Epithelial cell of esophagus (primary cell): ENCODE results near the gene EBF4.

Experiments
- DNase-seq: peaks from one replicate; pipeline ENCODE4 v3.0.0; 2010; ENCODE audit warnings: low read depth
- H3K4me3 ChIP-seq: 2 replicates; pipeline ENCODE4 v1.5.1; 2011; ENCODE audit warnings: mild to moderate bottlenecking, low read length, control low read depth
- TF ChIP-seq, protein P1 (sequence below): IDR thresholded peaks from 2 replicates; pipeline ENCODE4 v1.5.1; 2011; ENCODE audit warnings: low read depth, mild to moderate bottlenecking, low read length, control low read depth, inconsistent platforms; ENCODE audit not compliant: insufficient read depth; ENCODE audit errors: missing control alignments

EBF4 gene

DNA sequence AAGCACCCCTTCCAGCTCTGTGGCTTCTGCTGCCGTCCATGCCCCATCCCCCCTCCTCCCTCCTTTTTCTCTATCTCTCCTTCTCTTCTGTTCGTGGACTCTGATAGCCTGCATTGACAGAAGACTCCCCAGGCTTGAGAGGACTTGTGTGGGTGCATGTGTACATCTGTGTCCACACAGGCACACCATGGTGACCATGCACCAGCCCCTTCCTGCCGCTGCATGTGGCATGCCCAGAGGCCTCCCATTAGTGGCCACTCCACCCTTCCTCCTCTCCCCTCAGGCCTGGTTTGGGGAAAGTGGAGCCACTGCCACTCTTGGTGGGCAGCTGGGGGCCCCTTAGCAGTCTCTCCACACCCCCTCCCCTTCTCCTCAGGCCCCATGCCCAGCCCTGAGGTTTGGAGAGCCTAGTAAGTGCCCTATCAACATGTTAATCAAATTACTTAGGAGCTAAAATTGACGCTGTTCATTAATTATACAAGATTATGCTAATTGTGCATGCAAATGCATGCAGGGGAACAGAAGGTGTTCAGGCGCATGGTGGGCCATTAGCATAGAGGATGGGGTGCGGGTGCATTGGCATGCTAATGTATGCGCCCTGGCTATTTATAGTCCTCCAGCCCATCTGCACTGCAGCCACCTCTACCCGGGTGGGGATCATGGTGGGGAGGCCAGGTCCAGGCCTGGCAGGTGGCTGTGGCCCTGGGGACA lies 45.9 kb downstream of the EBF4 start:
- TF ChIP-seq, protein P1, sequence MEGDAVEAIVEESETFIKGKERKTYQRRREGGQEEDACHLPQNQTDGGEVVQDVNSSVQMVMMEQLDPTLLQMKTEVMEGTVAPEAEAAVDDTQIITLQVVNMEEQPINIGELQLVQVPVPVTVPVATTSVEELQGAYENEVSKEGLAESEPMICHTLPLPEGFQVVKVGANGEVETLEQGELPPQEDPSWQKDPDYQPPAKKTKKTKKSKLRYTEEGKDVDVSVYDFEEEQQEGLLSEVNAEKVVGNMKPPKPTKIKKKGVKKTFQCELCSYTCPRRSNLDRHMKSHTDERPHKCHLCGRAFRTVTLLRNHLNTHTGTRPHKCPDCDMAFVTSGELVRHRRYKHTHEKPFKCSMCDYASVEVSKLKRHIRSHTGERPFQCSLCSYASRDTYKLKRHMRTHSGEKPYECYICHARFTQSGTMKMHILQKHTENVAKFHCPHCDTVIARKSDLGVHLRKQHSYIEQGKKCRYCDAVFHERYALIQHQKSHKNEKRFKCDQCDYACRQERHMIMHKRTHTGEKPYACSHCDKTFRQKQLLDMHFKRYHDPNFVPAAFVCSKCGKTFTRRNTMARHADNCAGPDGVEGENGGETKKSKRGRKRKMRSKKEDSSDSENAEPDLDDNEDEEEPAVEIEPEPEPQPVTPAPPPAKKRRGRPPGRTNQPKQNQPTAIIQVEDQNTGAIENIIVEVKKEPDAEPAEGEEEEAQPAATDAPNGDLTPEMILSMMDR, result no peak
- DNase-seq, result no peak
- H3K4me3 ChIP-seq, result no peak overlapping the region

- DNase-seq, result no peak
- TF ChIP-seq, protein P1, result no peak
- H3K4me3 ChIP-seq, result no peak overlapping the region
Observed at GRCh38 chr20:2739042-2739398, 46.4 kb downstream of the EBF4 start.

- H3K4me3 ChIP-seq, result no peak overlapping the region
- DNase-seq, result no peak
- TF ChIP-seq, protein P1, result no peak
Observed at GRCh38 chr20:2740702-2741101, 48.1 kb downstream of the EBF4 start.

GRCh38 chr20:2741463-2741862 lies 48.9 kb downstream of the EBF4 start:
- DNase-seq, result no peak
- no peak overlapping the region for H3K4me3 ChIP-seq
- TF ChIP-seq, protein P1, result no peak

DNA sequence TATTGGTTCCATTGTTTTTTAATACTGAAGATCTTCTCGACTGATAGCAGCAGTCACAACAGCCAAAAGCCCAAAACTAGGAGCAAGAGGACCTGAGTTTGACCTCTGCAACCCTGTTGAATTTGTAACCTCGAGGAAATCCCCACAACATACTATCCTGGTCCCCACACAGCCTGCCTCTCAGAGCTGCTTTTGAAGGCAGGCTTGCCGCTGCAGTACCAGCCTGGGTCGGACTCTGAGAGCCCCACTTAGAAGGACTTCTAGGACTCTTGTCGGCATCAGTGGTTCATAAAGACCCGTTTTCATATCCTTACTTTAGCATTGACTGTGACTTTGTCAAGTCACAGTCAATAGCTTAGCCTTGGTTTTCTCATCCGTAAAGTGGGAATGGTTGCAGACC lies 49.3 kb downstream of the EBF4 start:
- TF ChIP-seq, protein P1, result no peak
- no peak overlapping the region for H3K4me3 ChIP-seq
- no peak for DNase-seq

GRCh38 chr20:2742431-2742830 lies 49.9 kb downstream of the EBF4 start:
- H3K4me3 ChIP-seq, result no peak overlapping the region
- TF ChIP-seq, protein P1, result no peak
- no peak for DNase-seq

DNA sequence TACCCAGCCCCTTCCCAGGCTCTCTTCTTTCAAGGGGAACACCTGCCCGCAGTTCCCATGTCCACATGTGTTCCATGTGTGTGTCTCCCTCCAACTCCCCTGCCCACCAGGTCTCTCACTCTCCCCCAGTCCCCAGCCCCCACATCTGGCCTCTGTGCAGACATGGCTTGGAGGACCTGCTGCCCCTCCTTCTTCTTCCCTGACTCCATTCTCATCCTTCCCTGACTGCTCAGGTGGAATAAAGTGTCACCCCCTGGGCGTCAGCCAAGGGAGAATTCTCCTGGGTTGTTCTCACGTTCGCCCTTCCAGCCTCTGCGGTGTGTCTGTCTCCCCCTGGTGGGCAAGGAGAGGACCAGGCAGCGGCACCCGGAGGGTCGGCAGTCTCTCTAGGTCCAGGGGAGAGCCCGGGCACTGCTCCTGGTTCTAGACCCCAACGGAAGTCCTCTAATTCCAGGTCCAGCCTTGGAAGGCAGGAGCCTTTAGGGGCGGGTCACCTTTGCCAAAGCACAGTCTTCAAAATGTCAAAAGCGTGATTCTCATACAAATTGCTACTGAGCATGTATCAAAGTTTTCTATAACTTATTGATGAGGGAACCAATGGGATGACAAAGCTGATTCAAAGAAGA lies 50.5 kb downstream of the EBF4 start:
- peak; percentile 64 for DNase-seq
- H3K4me3 ChIP-seq, result no peak overlapping the region
- TF ChIP-seq, protein P1, result peak; percentile 84
